ENCODE results near the gene RPAP3. TPM values are rescaled to one million over a fixed set of nuclear protein-coding genes. Genes with fewer than 3 reads are reported as not detected.

Gene RPAP3
- total RNA-seq: 10 to 100 TPM; 11.4 to 25.0 (median 18.7) TPM

- Histone ChIP-seq H3K4me3 (peak within 1 kb of the TSS; percentile 89 to 99 (median 94)), H3K27me3 (no peaks in the 10 kb centered on the region), H3K27ac (peak within 1 kb of the TSS; percentile 91 to 95), H3K9me3 (no peaks in the 10 kb centered on the region), H3K4me1 (peaks cover 0 to 5% of the 10 kb centered on the region in 2 donors), H3K36me3 (no peaks in the 10 kb centered on the region)
- DNase-seq (ENCODE audit: low spot score in 2 of 2): peak; percentile 96 to 97
- intact Hi-C loops (cut with DNase I; ENCODE audit: low total_unique reads): no loop called here
- TF ChIP-seq POLR2A (IDR thresholded peaks at IDR 0.05) (peak; percentile 43), POLR2AphosphoS5 (IDR thresholded peaks at IDR 0.05) (peak in 2 of 3 donors; percentile 56 to 69)
- TF ChIP-seq, protein P1, sequence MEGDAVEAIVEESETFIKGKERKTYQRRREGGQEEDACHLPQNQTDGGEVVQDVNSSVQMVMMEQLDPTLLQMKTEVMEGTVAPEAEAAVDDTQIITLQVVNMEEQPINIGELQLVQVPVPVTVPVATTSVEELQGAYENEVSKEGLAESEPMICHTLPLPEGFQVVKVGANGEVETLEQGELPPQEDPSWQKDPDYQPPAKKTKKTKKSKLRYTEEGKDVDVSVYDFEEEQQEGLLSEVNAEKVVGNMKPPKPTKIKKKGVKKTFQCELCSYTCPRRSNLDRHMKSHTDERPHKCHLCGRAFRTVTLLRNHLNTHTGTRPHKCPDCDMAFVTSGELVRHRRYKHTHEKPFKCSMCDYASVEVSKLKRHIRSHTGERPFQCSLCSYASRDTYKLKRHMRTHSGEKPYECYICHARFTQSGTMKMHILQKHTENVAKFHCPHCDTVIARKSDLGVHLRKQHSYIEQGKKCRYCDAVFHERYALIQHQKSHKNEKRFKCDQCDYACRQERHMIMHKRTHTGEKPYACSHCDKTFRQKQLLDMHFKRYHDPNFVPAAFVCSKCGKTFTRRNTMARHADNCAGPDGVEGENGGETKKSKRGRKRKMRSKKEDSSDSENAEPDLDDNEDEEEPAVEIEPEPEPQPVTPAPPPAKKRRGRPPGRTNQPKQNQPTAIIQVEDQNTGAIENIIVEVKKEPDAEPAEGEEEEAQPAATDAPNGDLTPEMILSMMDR (IDR thresholded peaks at IDR 0.05): peak; percentile 37 to 70 (median 57)
These were observed at the start of gene RPAP3 for GRCh38 chr12:47705566-47706425. Gene RPAP3 (minus strand): TSS chr12:47706030. CDS start chr12:47702840, 3,190 bp downstream.

GRCh38 chr12:47754881-47755280 is 49.1 kb upstream of the RPAP3 start:
- H3K27me3 ChIP-seq: no peaks in the 10 kb centered on the region
- intact Hi-C loops (cut with DNase I; ENCODE audit: low total_unique reads): no loop called here
- no peaks in the 10 kb centered on the region for H3K36me3 ChIP-seq
- H3K4me3 ChIP-seq: peak overlapping the region; percentile 54 to 70 (median 60)
- H3K9me3 ChIP-seq: no peaks in the 10 kb centered on the region
- no peak for DNase-seq (ENCODE audit: low spot score in 2 of 2)
- H3K27ac ChIP-seq: peak overlapping the region; percentile 88 to 95
- TF ChIP-seq POLR2A (IDR thresholded peaks at IDR 0.05) (no peak), POLR2AphosphoS5 (IDR thresholded peaks at IDR 0.05) (no peak)
- TF ChIP-seq, protein P1 (IDR thresholded peaks at IDR 0.05): no peak
- H3K4me1 ChIP-seq: peaks cover 24 to 27% of the 10 kb centered on the region in 2 donors

- Histone ChIP-seq H3K27ac (peak overlapping the region; percentile 88 to 95), H3K36me3 (no peaks in the 10 kb centered on the region), H3K4me3 (peak overlapping the region; percentile 3 to 70 (median 60)), H3K9me3 (no peaks in the 10 kb centered on the region), H3K4me1 (peaks cover 24 to 27% of the 10 kb centered on the region in 2 donors), H3K27me3 (no peaks in the 10 kb centered on the region)
- TF ChIP-seq, protein P1 (IDR thresholded peaks at IDR 0.05): no peak
- no peak for TF ChIP-seq POLR2AphosphoS5 (IDR thresholded peaks at IDR 0.05)
- DNase-seq (ENCODE audit: low spot score in 2 of 2): no peak
- intact Hi-C loops (cut with DNase I; ENCODE audit: low total_unique reads): no loop called here
These were observed 48.3 kb upstream of the RPAP3 start for GRCh38 chr12:47754126-47754525.

DNA sequence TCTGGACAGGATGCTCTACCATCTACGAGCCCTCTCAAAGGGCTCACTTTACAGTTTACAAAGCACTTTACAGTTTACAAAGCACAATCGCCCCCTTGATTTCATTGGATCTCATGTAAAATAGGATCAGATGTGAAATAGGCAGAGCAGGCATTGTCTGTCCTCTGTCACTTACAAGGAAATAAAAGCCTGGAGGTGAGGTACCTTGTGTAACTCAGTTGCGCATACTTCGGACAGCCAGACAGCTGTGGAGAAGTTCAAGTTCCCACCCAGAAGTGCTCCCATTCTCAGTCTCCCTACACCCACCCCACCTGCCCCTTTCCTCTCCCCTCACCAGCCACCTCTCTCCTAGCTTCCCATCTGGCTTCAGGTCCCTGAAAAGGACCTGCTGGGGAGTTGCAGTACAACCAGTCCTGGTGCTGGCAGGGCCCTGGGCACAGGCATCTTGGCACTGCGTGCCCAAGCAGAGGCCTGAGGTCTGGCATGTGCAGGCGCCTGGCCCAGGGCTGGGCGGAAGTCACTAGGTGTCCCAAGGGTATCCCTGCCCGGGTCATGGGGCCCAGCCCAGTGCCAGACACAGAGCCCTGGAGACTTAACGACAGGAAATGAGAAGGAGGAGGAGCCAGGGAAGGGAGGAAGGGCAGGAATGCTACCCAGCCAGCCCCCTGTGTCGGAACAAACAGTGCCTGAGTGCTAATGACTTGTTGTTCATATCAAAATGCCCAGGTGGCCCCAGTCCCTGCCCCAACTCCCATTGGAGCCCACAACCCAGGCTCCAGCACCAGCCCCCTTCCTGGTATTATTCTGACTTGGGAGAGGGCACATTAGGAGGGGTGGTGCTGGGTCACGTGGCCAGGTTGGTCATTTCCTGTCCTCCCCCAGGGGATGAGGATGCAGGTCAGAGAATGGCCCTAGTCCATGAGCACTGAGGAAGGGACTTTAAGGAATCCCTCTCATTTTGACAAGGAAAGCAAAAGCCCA is 47.5 kb upstream of the RPAP3 start:
- Histone ChIP-seq H3K4me1 (peaks cover 21 to 27% of the 10 kb centered on the region in 2 donors), H3K27ac (peak overlapping the region; percentile 88 to 95), H3K4me3 (peak overlapping the region in 1 of 3 donors; percentile 70), H3K36me3 (no peaks in the 10 kb centered on the region), H3K27me3 (no peaks in the 10 kb centered on the region), H3K9me3 (no peaks in the 10 kb centered on the region)
- intact Hi-C loops (cut with DNase I; ENCODE audit: low total_unique reads): no loop called here
- TF ChIP-seq POLR2AphosphoS5 (IDR thresholded peaks at IDR 0.05) (peak; percentile 81 to 87 (median 83)), POLR2A (IDR thresholded peaks at IDR 0.05) (no peak)
- TF ChIP-seq, protein P1 (IDR thresholded peaks at IDR 0.05): peak; percentile 30 to 65 (median 45)
- DNase-seq (ENCODE audit: low spot score in 2 of 2): peak; percentile 85 to 98
